ENCODE measurements around the gene PIP5K1C. TPM values are rescaled to one million over a fixed set of nuclear protein-coding genes. Genes with fewer than 3 reads are reported as not detected.

PIP5K1C gene
- total and polyA plus RNA-seq, 10 of the 15 experiments (the other 5 are each of a cell fraction or from before 2014, with no cell fraction given), result 0.39 to 19.6 (median 5.3) TPM

DNA sequence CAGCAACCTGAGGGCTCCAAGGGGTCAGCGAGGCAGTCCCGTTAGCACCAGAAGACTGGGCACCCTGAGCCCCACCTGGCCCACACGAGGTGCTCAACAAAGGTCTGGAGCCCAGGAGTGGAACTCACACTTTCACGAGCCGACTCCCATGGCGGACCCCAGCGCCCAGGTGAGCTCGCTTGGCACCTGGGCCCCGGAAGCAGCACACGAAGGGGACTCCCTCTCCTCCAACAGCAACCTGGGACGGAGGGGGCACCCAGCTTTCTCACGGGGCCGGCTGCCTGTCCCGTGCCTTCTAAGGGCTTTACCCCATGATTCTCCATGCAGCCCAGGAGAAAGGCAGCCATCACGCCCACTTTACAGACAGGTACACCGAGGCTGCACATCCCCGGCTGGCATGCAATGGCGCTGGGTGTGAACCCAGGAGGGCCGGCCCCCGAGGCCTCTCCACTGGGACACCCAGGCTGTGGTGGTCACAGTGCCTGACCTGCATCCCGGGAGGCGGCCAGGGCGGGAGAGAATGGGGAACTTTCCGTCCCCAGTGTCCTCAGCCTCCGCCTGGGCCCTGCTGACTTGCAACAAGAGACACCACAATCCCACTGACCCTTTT lies 5.0 kb downstream of the PIP5K1C start:
- FAIRE-seq (no peak), DNase-seq (ENCODE audit: low read depth, low spot score) (no peak), ATAC-seq (no peak)
- in situ Hi-C loops (cut with MboI) (no loop called here), intact Hi-C loops (cut with micrococcal nuclease; ENCODE audit: unreplicated experiment) (no loop called here)
- Histone ChIP-seq H2AFZ (ENCODE audit: control insufficient read depth, low read depth, low read length) (no peak overlapping the region), H3K79me2 (ENCODE audit: control insufficient read depth, insufficient read depth, low read length) (peaks cover 35% of the 10 kb centered on the region), H3K4me1 (ENCODE audit: control insufficient read depth, insufficient read depth, low read length) (no peaks in the 10 kb centered on the region; the same call in 1 of the 2 replicates), H3K27ac (ENCODE audit: control insufficient read depth, insufficient read depth) (no peak overlapping the region), H3K4me3 (no peak overlapping the region), H4K20me1 (ENCODE audit: control insufficient read depth, insufficient read depth) (no peaks in the 10 kb centered on the region), H3K9me3 (replicated peaks; ENCODE audit: control insufficient read depth, insufficient read depth, low read length) (no peaks in the 10 kb centered on the region; the same call in 2 of the 3 replicates), H3K36me3 (ENCODE audit: control insufficient read depth in 2 of 2, insufficient read depth in 2 of 2, low read length in 1 of 2) (no peaks in the 10 kb centered on the region; a peak in 1 of 4 replicates), H3K27me3 (replicated peaks in 1 of 2; ENCODE audit: control insufficient read depth in 2 of 2, insufficient read depth in 2 of 2, low read length in 1 of 2) (no peaks in the 10 kb centered on the region), H3K4me2 (ENCODE audit: control insufficient read depth, insufficient read depth) (no peak overlapping the region), H3K9ac (ENCODE audit: control insufficient read depth, insufficient read depth, low read length) (no peak overlapping the region)
- POLR2A ChIA-PET, result no interaction called here
- RAD21 ChIA-PET (ENCODE audit: unreplicated experiment), result no interaction called here
- BruUV-seq (replicated peaks), result no TSS peak
- CTCF ChIA-PET, result interaction anchor here (0.6 kb wide), 1 partner anchor 114 kb away, joined by 3 read pairs; no protein-coding TSS in a partner anchor
- SMC1A ChIA-PET (ENCODE audit: uncharacterized antibody, unreplicated experiment), result no interaction called here
- WGBS (ENCODE audit: insufficient coverage, insufficient replicate concordance, low lambda C conversion rate, missing lambda C conversion rate), result 92% methylated on average over 25 of the region's 25 CpGs
- no peak for TF ChIP-seq EP300 (IDR thresholded peaks at IDR 0.05; ENCODE audit: borderline replicate concordance in 1 of 2, control insufficient read depth in 1 of 2, low read depth in 2 of 2, low read length in 2 of 2)
- TF ChIP-seq, protein P1, sequence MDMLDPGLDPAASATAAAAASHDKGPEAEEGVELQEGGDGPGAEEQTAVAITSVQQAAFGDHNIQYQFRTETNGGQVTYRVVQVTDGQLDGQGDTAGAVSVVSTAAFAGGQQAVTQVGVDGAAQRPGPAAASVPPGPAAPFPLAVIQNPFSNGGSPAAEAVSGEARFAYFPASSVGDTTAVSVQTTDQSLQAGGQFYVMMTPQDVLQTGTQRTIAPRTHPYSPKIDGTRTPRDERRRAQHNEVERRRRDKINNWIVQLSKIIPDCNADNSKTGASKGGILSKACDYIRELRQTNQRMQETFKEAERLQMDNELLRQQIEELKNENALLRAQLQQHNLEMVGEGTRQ (IDR thresholded peaks at IDR 0.05; ENCODE audit: borderline replicate concordance, low read depth, low read length), result no peak
- TF ChIP-seq SREBF1 (IDR thresholded peaks at IDR 0.05; ENCODE audit: low read length), result no peak
- no peak for TF ChIP-seq FOS (IDR thresholded peaks at IDR 0.05; ENCODE audit: borderline replicate concordance, extremely low read depth, insufficient read length)
- no peak for TF ChIP-seq IKZF1 (conservative IDR thresholded peaks at IDR 0.05)
- TF ChIP-seq SMARCA5 (IDR thresholded peaks at IDR 0.05), result no peak
- TF ChIP-seq, protein P2, sequence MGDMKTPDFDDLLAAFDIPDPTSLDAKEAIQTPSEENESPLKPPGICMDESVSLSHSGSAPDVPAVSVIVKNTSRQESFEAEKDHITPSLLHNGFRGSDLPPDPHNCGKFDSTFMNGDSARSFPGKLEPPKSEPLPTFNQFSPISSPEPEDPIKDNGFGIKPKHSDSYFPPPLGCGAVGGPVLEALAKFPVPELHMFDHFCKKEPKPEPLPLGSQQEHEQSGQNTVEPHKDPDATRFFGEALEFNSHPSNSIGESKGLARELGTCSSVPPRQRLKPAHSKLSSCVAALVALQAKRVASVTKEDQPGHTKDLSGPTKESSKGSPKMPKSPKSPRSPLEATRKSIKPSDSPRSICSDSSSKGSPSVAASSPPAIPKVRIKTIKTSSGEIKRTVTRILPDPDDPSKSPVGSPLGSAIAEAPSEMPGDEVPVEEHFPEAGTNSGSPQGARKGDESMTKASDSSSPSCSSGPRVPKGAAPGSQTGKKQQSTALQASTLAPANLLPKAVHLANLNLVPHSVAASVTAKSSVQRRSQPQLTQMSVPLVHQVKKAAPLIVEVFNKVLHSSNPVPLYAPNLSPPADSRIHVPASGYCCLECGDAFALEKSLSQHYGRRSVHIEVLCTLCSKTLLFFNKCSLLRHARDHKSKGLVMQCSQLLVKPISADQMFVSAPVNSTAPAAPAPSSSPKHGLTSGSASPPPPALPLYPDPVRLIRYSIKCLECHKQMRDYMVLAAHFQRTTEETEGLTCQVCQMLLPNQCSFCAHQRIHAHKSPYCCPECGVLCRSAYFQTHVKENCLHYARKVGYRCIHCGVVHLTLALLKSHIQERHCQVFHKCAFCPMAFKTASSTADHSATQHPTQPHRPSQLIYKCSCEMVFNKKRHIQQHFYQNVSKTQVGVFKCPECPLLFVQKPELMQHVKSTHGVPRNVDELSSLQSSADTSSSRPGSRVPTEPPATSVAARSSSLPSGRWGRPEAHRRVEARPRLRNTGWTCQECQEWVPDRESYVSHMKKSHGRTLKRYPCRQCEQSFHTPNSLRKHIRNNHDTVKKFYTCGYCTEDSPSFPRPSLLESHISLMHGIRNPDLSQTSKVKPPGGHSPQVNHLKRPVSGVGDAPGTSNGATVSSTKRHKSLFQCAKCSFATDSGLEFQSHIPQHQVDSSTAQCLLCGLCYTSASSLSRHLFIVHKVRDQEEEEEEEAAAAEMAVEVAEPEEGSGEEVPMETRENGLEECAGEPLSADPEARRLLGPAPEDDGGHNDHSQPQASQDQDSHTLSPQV (IDR thresholded peaks at IDR 0.05), result no peak
- TF ChIP-seq SUPT20H (IDR thresholded peaks at IDR 0.05; ENCODE audit: borderline replicate concordance, control insufficient read depth, low read depth, low read length), result no peak
- no peak for TF ChIP-seq POLR2A (IDR thresholded peaks at IDR 0.05; ENCODE audit: low read depth, low read length)
- TF ChIP-seq, protein P3, sequence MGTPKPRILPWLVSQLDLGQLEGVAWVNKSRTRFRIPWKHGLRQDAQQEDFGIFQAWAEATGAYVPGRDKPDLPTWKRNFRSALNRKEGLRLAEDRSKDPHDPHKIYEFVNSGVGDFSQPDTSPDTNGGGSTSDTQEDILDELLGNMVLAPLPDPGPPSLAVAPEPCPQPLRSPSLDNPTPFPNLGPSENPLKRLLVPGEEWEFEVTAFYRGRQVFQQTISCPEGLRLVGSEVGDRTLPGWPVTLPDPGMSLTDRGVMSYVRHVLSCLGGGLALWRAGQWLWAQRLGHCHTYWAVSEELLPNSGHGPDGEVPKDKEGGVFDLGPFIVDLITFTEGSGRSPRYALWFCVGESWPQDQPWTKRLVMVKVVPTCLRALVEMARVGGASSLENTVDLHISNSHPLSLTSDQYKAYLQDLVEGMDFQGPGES (IDR thresholded peaks at IDR 0.05), result no peak
- TF ChIP-seq, protein P4, sequence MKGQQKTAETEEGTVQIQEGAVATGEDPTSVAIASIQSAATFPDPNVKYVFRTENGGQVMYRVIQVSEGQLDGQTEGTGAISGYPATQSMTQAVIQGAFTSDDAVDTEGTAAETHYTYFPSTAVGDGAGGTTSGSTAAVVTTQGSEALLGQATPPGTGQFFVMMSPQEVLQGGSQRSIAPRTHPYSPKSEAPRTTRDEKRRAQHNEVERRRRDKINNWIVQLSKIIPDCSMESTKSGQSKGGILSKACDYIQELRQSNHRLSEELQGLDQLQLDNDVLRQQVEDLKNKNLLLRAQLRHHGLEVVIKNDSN (IDR thresholded peaks at IDR 0.05; ENCODE audit: borderline replicate concordance, extremely low read length, insufficient read depth, low read depth, low read length), result no peak
- TF ChIP-seq RELA (IDR thresholded peaks at IDR 0.05; ENCODE audit: borderline replicate concordance, partially characterized antibody), result no peak
- TF ChIP-seq BMI1 (IDR thresholded peaks at IDR 0.05; ENCODE audit: borderline replicate concordance), result no peak
- TF ChIP-seq HDAC2 (IDR thresholded peaks at IDR 0.05), result no peak
- TF ChIP-seq CTCF (IDR thresholded peaks at IDR 0.05 in 2 of 3, conservative IDR thresholded peaks at IDR 0.05 in 1 of 3; ENCODE audit: control insufficient read depth in 2 of 3, extremely low read depth in 1 of 3, insufficient read depth in 1 of 3, low read depth in 3 of 3, low read length in 3 of 3), result no peak
